ENCODE measurements around the gene C10orf143. TPM values are rescaled to one million over a fixed set of nuclear protein-coding genes. Genes with fewer than 3 reads are reported as not detected.

C10orf143 gene
- total RNA-seq, 1 donor from 2014 or later = 3.7 TPM

DNA sequence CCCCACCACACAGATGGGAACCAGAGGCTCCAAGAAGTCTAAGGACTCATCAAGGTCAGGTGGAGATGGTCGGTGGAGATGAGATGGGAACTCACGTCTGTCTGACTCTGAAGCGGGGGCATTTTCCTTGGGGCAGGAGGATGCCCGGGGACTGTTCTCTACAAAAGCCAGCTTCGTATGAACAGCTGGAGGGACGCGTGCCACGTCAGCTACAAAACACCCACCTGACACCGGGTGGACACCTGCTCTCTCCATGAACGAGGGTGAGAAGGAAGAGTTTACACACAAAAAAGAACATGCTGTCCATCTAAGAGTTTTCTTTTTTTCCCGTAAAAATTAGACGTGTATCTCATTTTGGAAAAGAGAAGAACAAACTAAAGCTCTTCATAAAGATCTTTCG lies 47.7 kb downstream of the C10orf143 start:
- ATAC-seq (no peak), DNase-seq (no peak)
- Histone ChIP-seq H3K4me3 (no peak overlapping the region), H3K27me3 (ENCODE audit: low read depth) (no peaks in the 10 kb centered on the region), H3K36me3 (no peaks in the 10 kb centered on the region), H3K27ac (no peak overlapping the region), H3K9me3 (no peaks in the 10 kb centered on the region), H3K4me1 (no peaks in the 10 kb centered on the region)
- TF ChIP-seq, protein P1, sequence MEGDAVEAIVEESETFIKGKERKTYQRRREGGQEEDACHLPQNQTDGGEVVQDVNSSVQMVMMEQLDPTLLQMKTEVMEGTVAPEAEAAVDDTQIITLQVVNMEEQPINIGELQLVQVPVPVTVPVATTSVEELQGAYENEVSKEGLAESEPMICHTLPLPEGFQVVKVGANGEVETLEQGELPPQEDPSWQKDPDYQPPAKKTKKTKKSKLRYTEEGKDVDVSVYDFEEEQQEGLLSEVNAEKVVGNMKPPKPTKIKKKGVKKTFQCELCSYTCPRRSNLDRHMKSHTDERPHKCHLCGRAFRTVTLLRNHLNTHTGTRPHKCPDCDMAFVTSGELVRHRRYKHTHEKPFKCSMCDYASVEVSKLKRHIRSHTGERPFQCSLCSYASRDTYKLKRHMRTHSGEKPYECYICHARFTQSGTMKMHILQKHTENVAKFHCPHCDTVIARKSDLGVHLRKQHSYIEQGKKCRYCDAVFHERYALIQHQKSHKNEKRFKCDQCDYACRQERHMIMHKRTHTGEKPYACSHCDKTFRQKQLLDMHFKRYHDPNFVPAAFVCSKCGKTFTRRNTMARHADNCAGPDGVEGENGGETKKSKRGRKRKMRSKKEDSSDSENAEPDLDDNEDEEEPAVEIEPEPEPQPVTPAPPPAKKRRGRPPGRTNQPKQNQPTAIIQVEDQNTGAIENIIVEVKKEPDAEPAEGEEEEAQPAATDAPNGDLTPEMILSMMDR (IDR thresholded peaks at IDR 0.05) = no peak
- intact Hi-C loops (cut with DNase I) = no loop called here

DNA sequence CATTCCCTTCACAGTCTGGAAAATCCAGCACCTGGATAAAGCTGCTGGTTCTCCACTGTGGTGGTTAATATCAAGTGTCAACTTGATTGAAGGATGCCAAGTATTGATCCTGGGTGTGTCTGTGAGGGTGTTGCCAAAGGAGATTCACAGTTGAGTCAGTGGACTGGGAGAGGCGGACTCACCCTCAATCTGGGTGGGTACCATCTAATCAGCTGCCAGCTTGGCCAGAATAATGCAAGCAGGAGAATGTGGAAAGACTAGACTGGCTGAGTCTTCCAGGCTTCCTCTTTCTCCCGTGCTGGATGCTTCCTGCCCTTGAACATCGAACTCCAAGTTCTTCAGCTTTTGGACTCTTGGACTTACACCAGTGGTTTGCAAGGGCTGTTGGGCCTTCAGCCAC lies 48.4 kb downstream of the C10orf143 start:
- no peaks in the 10 kb centered on the region for H3K9me3 ChIP-seq
- ATAC-seq (no peak), DNase-seq (no peak)
- intact Hi-C loops (cut with DNase I) = no loop called here
- no peaks in the 10 kb centered on the region for H3K4me1 ChIP-seq
- H3K27me3 ChIP-seq (ENCODE audit: low read depth) = no peaks in the 10 kb centered on the region
- no peak overlapping the region for H3K4me3 ChIP-seq
- no peaks in the 10 kb centered on the region for H3K36me3 ChIP-seq
- TF ChIP-seq, protein P1 (IDR thresholded peaks at IDR 0.05) = no peak
- no peak overlapping the region for H3K27ac ChIP-seq

GRCh38 chr10:130061760-130062159 lies 48.9 kb downstream of the C10orf143 start:
- Histone ChIP-seq H3K4me1 (no peaks in the 10 kb centered on the region), H3K27ac (no peak overlapping the region), H3K9me3 (no peaks in the 10 kb centered on the region), H3K4me3 (no peak overlapping the region), H3K27me3 (ENCODE audit: low read depth) (no peaks in the 10 kb centered on the region), H3K36me3 (no peaks in the 10 kb centered on the region)
- ATAC-seq = no peak
- intact Hi-C loops (cut with DNase I) = no loop called here
- TF ChIP-seq, protein P1 (IDR thresholded peaks at IDR 0.05) = no peak
- DNase-seq = no peak

GRCh38 chr10:130054021-130054420 lies 56.6 kb downstream of the C10orf143 start:
- no peak overlapping the region for H3K4me3 ChIP-seq
- peaks cover 11% of the 10 kb centered on the region for H3K9me3 ChIP-seq
- DNase-seq = no peak
- no peak for ATAC-seq
- H3K4me1 ChIP-seq = no peaks in the 10 kb centered on the region
- intact Hi-C loops (cut with DNase I) = no loop called here
- H3K36me3 ChIP-seq = no peaks in the 10 kb centered on the region
- H3K27me3 ChIP-seq (ENCODE audit: low read depth) = no peaks in the 10 kb centered on the region
- no peak overlapping the region for H3K27ac ChIP-seq
- TF ChIP-seq, protein P1 (IDR thresholded peaks at IDR 0.05) = no peak

GRCh38 chr10:130053561-130053960 lies 57.1 kb downstream of the C10orf143 start:
- DNase-seq = no peak

More at GRCh38 chr10:130053561-130053960, 57.1 kb downstream of the C10orf143 start:
- Histone ChIP-seq H3K4me3 (no peak overlapping the region), H3K27ac (no peak overlapping the region), H3K4me1 (no peaks in the 10 kb centered on the region), H3K9me3 (peaks cover 11% of the 10 kb centered on the region), H3K36me3 (no peaks in the 10 kb centered on the region), H3K27me3 (ENCODE audit: low read depth) (no peaks in the 10 kb centered on the region)
- no peak for ATAC-seq
- TF ChIP-seq, protein P1 (IDR thresholded peaks at IDR 0.05) = no peak
- intact Hi-C loops (cut with DNase I) = no loop called here
